Activated effector memory CD4-positive, alpha-beta T cell treated with anti-CD3 and anti-CD28 coated beads, Interleukin-2, amount 50 U/mL, for 16 hours (primary cell): ENCODE data around the gene C12orf56.
"Not testable (repeated sequence)": the region's sequence is repeated elsewhere in the genome, so short reads cannot be mapped to it uniquely, and the experiment has no call there.

Experiments used
- DNase-seq: peaks from one replicate; pipeline ENCODE4 v3.0.0-alpha.2; 2020

Gene C12orf56

DNA sequence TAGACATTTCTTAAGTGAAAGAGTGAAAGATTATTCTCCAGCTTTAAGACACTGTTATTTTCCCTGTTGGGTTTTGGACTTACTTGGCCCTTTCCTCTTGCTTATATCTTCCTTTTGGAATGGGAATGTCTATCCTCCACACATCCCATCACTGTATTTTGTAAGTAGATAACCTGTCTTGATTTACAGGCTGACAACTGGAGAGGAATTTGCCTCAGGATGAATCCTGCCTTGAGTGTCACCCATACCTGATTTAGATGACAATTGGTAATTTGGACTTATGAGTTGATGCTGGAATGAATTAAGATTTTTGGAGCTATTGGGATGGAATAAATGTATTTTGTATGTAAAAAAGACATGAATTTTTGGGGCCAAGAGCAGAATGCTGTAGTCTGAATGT is 94.3 kb downstream of the C12orf56 start:
- DNase-seq = no peak

DNA sequence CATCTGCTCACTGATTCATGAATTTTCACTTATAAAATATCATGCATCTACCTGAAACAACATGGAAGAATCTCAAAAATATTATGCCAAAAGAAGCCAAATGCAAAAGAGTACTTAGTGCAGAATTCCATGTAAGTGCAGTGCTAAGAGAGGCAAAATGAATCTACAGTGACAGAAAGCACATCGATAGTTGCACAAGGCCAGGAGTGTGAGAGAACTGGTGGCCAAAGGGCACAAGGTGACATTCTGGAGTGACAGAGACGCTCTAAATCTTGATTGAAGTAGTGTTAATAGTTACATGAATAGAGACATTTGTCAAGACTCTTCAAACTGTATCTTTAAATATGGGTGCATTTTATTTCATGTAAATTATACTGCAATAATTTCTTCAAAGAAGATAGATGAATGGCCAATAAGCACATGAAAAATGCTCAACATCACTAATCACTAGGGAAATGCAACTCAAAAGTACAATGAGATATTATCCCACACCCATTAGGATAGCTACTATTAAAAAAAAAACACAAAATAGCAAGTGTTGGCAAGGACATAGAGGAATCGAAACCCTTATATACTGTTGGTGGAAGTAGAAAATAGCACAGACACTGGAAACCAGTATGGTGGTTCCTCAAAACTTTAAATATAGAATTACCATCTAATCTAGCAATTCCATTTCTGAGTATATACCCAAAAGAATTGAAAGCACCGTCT is 96.7 kb downstream of the C12orf56 start:
- no peak for DNase-seq

DNA sequence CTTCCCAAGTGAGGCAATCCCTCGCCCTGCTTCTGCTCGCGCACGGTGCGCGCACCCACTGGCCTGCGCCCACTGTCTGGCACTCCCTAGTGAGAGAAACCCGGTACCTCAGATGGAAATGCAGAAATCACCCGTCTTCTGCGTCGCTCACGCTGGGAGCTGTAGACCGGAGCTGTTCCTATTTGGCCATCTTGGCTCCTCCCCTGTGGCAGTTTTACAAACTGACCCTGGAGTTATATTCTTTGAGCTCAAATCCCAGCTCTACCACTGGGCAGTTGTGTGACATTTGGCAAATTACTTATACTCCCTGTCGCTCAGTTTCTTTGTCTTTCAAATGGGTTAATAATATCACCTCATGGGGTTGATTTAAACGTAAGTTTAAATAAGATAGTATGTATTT is 97.4 kb downstream of the C12orf56 start:
- DNase-seq = not testable (repeated sequence)

DNA sequence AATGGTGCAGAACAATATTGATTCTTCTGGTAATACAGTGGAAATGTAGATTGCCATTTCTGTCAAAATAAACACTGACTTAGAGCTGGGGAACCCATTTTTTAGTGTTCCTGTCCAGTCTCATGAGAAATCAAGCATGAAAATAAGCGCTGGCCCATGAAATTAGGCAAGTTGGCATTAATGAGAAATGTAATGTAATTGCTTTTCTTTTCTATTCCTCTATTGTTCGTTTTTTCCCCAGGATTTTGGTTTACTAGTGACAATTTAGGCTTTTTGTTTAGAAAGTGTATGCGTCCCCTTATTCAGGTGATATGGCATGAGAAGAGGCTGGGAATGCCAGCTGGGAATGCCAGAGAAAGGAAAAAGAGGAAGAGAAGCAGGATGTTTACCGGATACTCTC is 104.0 kb downstream of the C12orf56 start:
- no peak for DNase-seq

DNA sequence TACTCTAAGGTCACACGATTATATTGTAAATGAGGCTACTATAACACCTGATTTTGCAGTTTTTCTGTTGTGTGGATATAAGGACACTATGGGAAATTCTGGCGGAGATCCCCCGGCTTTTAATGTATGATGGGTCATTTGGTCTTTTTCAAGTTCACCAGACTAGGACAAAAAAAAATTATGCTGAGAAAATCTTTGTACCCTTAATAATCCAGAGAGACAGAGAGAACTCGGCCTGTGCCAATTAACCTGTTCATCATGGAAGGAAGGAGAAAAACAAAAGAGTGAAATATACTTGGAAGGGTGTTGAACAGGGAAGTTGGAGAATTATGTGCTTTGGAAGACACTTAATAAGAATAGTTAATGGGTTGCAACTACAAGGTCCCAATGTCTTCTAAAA is 106.3 kb downstream of the C12orf56 start:
- no peak for DNase-seq

DNA sequence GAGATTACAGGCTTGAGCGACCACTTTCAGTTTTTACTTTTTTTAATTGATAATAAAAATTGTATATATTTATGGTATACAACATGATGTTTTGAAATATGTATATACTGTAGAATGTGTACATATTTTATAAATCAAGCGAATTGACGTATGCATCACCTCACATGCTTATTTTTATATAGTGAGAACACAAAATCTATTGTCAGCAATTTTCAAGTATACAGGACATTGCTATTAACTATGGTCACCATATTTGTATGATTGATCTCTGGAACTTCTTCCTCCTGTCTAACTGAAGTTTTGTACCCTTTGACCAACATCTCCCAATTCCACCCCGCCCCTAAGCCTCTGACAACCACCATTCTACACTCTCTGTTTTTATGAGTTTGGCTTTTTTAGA is 112.1 kb downstream of the C12orf56 start:
- no peak for DNase-seq

DNA sequence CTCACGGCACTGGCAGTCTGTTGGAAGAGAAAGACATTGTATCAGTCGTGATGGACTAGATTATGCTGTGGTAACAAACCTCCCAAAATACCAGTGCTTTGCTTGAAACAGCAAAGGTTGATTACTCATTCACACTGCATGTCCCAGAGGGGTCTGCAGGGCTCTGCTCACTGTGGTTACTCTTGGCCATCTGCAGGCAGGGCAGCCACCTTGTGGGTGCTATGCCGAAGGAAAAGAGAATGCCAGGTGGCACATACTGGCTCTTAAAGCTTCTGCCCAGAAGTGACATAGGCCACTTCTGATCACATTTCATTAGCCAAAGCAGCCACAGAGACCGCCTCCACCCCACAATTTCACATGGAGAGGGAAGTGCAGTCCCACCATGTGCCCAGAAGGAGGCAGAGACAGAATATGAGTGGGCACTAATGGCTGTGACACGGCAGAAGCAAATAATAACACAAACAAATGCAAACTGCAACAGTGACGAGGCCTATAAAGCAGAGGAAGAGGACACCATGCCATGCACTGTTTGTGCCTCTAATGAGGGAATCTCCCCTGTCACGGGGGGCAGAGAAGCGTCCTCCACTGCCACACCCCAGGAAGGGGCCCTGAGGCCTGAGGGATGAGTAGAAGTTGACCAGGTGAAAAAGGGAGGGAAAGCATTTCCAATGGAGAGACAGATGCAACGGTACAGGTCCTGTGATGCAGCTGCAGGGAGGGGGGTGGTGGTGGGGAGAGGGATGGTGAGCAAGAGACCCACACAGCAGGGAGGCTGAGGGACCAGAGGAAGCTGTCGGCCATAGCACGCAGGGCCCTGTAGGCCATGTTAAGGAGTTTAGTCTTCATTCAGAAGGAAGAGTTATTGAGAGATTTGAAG is 116.8 kb downstream of the C12orf56 start:
- DNase-seq = no peak

DNA sequence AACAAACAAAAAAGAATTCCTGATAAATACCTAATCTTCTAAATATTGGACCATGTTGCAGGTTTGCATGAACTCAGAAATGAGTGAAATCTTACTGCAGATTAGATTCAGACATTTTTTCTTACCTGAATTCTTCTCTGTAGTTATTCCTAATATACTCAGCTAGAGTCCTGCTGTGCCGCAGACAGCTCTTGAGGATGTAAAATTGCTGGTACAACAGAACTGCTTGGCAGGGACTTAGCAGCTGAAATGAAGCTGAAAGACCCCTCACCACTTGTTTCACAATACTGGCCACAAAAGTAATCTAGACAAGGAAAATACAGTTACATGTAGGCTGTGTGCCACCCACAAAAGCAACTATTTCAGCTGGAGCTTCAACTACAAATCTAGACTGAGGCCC is 120.1 kb downstream of the C12orf56 start:
- no peak for DNase-seq

DNA sequence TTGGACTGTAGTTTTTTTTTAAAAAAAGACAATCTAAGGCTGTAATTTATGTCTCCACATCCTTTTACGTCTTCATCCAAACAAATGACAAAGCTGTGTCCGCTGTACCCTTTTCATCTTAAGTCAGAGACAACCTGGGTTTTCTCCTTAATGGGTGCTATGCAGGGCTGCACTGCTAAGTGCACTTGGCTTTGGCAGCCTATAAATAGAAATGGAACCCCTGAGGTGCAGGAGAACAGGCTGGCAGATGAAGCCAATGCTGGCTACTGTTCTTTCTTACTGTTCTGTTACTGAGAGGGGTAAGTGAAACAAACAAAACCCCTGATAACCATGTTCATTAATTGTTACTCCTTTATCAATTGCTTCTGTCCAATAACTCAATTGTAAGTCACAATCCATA is 121.4 kb downstream of the C12orf56 start:
- DNase-seq = no peak

DNA sequence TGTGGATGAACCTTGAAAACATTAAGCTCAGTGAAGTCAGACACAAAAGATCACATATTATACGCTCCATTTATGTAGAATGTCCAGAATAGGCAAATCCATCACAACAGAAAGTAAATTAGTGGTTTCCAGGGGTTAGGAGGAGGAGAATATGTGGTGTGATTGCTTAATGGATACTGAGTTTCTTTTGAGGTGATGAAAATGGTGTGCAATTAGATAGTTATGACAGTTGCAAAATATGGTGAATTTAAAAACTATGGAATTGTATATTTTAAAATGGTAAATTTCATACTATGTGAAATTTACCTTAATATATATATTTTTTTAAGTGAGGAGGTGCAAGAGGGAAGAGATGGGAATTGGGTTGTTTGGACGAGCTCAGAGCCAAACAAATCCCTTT is 122.1 kb downstream of the C12orf56 start:
- DNase-seq = no peak

DNA sequence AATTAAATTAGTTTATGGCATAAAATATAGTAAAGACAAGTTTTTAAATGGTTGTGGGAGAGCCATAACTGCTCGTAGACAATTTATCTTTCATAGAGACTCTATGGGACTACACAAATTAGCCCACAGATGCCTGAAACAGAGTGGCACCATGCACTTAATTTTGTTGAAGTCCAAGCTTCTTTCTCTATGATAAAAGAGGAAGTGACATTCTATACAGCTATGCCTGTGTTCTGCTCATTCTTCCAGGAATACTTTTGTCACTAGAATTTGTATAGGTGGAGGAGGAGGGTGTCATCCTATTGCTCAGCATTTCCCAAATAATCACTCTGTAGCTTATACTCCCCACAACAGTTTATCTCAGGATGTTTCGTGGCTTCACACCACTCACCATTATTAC is 124.7 kb downstream of the C12orf56 start:
- DNase-seq = no peak

DNA sequence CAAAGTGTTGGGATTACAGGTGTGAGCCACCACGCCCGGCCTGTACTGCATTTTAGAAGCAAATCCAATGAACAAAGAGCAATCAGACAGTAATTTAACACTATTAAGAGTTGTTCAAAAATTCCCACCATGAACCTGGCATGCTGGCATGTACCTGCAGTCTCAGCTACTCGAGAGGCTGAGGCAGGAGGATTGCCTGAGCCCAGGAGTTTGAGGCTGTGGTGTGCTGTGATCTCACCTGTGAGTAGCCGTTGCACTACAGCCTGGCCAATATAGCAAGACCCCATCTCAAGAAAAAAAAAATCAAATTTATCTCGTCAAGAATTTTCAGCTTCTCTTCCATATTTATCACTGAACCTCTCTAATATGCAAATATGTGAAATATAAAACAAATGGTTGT is 128.7 kb downstream of the C12orf56 start:
- DNase-seq = no peak

DNA sequence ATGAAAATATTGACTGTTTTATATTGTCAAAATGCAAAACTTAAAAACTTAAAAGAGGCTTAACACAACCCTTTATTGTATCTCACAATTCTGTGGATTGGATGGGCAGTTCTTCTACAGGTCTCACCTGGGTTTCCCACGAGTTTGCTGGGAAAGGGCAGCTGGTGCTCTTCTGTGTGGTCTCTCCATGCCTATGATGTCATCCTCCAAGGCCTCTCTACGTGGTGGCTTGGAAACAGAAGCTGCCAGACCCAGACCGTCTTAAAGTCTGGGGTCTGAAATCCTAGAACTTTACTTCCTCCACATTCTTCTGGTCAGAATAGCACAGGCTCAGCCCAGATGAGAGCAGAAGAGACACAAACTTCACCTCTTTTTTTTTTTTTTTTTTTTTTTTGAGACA is 132.0 kb downstream of the C12orf56 start:
- no peak for DNase-seq

DNA sequence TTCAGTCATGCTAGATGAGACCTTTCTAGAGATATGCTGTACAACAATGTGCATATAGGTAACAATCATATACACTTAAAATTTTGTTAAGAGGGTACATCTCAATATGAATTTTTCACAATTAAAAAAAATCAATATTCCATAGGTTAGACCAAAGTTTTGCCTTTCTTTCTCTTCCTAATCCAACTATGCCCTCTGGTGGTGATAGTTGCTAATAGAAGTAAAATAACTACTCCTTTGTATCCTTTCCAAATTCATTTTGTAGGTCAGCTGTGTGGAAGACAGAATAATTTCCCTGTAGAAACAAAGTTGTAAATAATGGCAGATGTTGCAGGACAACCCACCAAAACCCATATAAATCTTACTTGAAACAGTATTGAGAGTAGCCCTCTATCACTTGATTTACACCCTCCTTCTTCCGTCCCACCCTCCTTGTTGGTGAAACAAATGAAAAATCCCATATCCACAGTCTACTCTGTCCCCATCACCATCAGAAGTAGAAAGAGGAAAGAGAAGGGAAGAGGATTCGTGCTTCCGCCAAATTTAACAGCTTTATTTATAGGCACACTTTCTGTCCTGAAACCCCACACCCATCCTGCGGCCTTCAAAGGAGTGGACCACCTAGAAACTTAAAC is 134.3 kb downstream of the C12orf56 start:
- no peak for DNase-seq

DNA sequence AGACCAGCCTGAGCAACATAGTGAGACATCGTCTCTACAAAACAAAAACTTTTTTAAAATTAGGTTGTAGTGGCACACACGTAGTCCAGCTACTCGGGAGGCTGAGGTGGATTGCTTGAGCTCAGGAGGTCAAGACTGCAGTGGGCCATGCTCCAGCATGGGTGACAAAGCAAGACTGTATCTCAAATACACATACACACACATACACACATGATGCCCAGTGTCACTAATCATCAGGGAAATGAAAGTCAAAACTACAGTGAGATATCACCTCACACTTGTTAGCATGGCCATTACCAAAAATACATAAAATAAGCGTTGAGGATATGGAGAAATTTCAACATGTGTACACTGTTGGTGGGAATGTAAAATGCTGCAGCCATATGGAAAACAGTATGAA is 135.3 kb downstream of the C12orf56 start:
- no peak for DNase-seq

DNA sequence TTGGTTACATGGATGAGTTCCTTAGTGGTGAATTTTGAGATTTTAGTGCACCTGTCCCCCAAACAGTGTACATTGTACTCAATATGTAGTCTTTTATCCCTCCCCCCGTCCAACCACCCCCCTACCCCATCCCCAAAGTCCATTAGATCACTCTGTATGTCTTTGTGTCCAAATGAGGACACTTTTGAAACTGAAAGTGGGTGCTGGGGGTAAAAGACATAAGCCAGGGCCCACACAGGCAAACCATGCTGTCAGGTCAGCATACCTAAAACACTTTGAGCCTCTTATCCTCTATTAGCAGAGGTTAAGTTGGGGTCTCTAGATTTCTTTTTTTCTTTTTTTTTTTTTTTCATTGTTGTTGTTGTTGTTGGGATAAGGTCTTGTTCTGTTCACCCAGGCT is 137.2 kb downstream of the C12orf56 start:
- no peak for DNase-seq

DNA sequence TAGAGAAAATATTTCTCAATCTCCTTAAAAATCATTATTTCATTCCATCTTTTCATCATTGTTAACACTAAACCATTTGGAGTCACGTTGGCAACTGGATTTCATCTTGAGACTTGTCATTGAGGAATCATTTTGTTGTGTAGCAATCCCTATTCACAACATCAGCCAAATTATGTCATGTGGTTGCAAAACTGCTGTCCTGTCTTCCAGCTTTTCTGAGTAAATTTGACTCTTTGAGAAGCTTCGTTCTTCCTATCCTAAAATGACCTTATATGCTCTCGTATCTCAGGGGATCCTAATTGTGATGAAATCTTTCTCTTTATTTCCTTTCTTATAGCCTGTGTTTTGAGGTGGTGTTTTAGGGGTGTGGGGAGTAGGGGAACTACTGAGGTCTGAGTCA is 137.9 kb downstream of the C12orf56 start:
- DNase-seq = no peak

DNA sequence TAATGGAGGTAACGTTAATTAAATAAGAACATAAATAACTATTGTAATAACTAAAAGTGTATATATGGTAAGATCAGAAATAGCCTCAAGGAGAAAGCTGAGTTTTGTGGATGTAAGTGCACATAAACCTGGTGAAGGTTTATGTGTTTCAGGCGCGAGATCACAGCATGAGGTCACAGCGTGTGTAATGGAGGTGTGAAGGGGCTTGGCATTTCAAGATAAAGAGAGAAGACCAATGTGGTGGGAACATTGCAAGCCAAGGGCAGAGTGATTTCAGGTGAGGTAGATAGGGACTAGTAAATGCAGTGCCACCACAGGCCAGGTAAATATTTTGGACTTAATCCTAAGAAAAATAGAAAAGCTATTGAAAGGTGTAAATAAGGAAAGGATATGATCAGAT is 146.7 kb downstream of the C12orf56 start:
- DNase-seq = no peak

DNA sequence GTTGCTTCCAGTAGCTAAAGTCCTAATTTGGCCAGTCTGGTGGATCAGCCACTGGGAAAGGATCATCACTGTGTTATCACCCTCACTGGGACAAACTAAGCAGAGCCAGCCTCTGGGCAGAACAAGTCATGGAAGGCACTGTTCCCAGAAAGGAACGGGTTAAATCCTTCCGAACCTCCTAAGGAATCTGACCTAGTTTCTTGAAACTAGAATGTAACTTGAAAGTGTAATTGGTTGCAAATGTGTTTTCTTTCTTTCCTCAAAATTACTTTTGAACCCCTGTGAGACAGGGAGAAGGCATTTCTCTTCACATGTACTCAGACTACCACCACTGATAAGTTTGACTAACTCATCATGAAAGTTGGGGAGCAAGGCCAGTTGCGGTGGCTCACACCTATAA is 149.8 kb downstream of the C12orf56 start:
- no peak for DNase-seq

DNA sequence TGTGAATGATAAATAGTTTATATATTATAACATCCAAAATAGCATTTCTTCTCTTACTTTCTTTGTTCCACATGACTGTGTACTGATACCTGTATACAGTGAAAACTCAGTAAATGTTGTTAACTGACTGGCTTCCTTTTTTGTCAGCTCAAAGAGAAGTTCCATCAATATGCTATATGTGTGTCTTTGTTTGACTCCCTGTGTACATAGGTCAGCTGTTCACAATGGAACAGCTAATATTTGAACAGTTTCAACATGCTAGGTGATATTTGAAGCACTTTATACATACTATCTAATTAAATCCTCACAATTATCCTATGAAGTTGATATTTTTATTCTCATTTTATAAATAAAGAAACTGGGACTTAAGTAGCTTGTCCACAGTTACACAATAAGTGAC is 153.2 kb downstream of the C12orf56 start:
- DNase-seq = no peak

DNA sequence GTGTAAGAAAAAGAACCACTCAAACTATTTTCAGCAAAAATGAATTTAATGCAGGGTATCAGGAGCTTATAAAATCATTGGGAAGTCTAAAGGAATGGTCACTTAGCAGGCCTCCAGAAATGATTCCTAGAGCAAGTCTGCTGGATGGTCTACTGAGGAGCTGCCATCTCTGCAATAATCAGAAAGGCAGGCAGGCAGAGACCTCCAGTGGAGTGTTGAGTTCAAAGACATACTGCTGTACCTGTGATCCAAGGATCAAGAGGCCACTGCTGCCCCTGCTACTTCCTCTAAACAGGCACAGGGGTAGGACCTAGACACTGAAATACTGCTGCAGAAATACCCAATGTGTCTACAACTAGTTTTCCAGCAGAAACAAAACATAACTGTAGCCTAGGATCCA is 154.0 kb downstream of the C12orf56 start:
- no peak for DNase-seq

DNA sequence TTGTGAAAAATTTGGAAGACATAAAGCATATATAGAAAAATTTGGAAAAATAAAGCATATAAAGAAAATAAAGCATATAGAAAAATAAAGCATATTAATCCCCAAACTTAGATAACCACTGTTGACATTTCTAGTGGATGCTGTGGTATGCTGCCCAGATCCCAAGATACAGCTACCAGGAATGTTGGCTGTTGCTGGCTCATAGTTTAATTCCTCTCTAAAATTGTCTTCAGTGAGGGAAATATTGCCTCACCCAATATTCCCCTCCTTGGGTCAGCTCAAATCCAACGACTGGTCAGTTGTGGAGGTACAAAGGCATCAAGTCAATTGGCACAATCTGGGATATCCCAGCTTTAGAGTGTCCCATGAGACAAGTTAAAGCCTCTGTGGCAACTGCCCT is 158.4 kb downstream of the C12orf56 start:
- DNase-seq = no peak

DNA sequence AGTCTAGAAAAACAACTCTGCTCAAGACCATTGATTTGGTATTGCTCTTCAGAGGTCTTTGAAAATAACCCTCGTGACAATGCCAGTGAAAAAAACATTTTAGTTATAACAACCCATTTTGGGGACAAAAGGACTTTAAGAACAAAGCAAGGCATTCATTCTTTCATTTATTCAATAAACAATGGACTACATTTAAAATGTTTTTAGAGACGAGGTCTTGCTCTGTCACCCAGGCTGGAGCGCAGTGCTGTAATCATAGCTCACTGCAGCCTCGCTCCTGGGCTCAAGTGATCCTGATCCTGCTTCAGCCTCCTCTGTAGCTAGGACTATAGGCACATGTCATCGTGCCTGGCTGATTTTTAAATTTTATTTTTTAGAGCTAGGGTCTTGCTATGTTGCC is 160.8 kb downstream of the C12orf56 start:
- no peak for DNase-seq

DNA sequence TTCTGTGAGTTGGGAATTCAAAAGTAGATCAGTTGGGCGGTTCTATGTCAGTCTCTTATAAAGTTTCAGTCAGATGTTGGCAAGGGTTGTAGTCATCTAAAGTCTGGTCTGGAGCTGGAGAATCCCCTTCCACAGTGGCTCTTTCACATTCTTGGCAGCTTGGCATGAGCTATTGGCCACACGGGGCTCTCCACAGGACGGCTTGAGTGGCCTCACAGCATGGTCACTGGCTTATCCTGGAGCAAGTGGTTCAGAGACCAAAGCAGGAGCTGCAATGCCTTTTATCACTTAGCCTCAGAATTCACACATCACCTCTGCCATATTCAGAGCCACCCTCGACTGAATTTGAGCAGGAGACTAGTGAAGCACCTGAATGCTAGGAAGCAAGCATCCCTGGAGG is 161.3 kb downstream of the C12orf56 start:
- DNase-seq = no peak
